Ascending aorta (tissue), 2 donors: ENCODE measurements around the gene TMEM87A. TPM values are rescaled to one million over a fixed set of nuclear protein-coding genes. Genes with fewer than 3 reads are reported as not detected.
"Not testable (repeated sequence)": the region's sequence is repeated elsewhere in the genome, so short reads cannot be mapped to it uniquely, and the experiment has no call there.

Experiments
- DNase-seq, 2 donors: peaks; one replicate each; pipeline ENCODE4 v3.0.0-alpha.2; 2019; ENCODE audit warnings: low spot score in 2 of 2
- H3K27ac ChIP-seq, 2 donors: fragments of 200-600 bp; sonication (generic); one replicate each; pipeline ENCODE4 v1.5.1; 2016 to 2017; ENCODE audit warnings: mild to moderate bottlenecking in 1 of 2
- H3K27me3 ChIP-seq: fragments of 200-600 bp; sonication (generic); one replicate; pipeline ENCODE4 v1.5.1; 2017
- H3K36me3 ChIP-seq, 2 donors: fragments of 200-600 bp; sonication (generic); one replicate each; pipeline ENCODE4 v1.5.1; 2016
- H3K4me1 ChIP-seq, 2 donors: fragments of 200-600 bp; sonication (generic); one replicate each; pipeline ENCODE4 v1.5.1; 2016 to 2017; ENCODE audit warnings: mild to moderate bottlenecking in 1 of 2
- H3K4me3 ChIP-seq, 2 donors: fragments of 200-600 bp; sonication (generic); one replicate each; pipeline ENCODE4 v1.5.1; 2016 to 2017; ENCODE audit warnings: mild to moderate bottlenecking in 1 of 2
- H3K9me3 ChIP-seq, 2 donors: fragments of 200-600 bp; sonication (generic); one replicate each; pipeline ENCODE4 v1.5.1; 2016
- CTCF ChIP-seq, 3 experiments: fragments of 200-600 bp in 2 of 3; fragments of 450-650 bp in 1 of 3; sonication (generic) in 2 of 3; IDR thresholded peaks; one replicate each; pipeline ENCODE4 v1.5.1; 2016 to 2019; ENCODE audit warnings: antibody characterized with exemption in 3 of 3, mild to moderate bottlenecking in 1 of 3, moderate library complexity in 1 of 3
- intact Hi-C: fragments of 100-400 bp; cut with DNase I; formaldehyde crosslinking; loops from one replicate; pipeline ENCODE4 v1.15.1; 2023
- total RNA-seq: library from RNA; depleted of rRNA; stranded (reverse); fragments of >200 nt; gene quantifications from one replicate; pipeline ENCODE4 v1.1.0, GENCODE V29; 2016

The TMEM87A gene
- total RNA-seq, 1 donor from 2014 or later = 25.4 TPM

GRCh38 chr15:42233107-42233506 lies 40.1 kb downstream of the TMEM87A start:
- intact Hi-C loops = no loop called here

GRCh38 chr15:42232606-42233005 lies 40.6 kb downstream of the TMEM87A start:
- no peak for DNase-seq
- Histone ChIP-seq H3K27ac (no peak overlapping the region), H3K4me3 (no peak overlapping the region), H3K27me3 (no peaks in the 10 kb centered on the region), H3K9me3 (no peaks in the 10 kb centered on the region), H3K36me3 (peaks cover 70 to 94% of the 10 kb centered on the region in 2 donors), H3K4me1 (no peaks in the 10 kb centered on the region)
- intact Hi-C loops = no loop called here
- no peak for TF ChIP-seq CTCF (IDR thresholded peaks at IDR 0.05)

More at GRCh38 chr15:42233107-42233506, 40.1 kb downstream of the TMEM87A start:
- no peak overlapping the region for H3K4me3 ChIP-seq
- TF ChIP-seq CTCF (IDR thresholded peaks at IDR 0.05) = no peak
- H3K36me3 ChIP-seq = peaks cover 69 to 89% of the 10 kb centered on the region in 2 donors
- H3K27me3 ChIP-seq = no peaks in the 10 kb centered on the region
- H3K9me3 ChIP-seq = no peaks in the 10 kb centered on the region
- H3K27ac ChIP-seq = no peak overlapping the region
- DNase-seq = no peak
- H3K4me1 ChIP-seq = no peaks in the 10 kb centered on the region

- intact Hi-C loops = no loop called here
- no peaks in the 10 kb centered on the region for H3K27me3 ChIP-seq
- H3K4me1 ChIP-seq = no peaks in the 10 kb centered on the region
- TF ChIP-seq CTCF (IDR thresholded peaks at IDR 0.05) = no peak
- H3K4me3 ChIP-seq = no peak overlapping the region
- peaks cover 74 to 95% of the 10 kb centered on the region in 2 donors for H3K36me3 ChIP-seq
- H3K27ac ChIP-seq = no peak overlapping the region
- DNase-seq = no peak
- H3K9me3 ChIP-seq = no peaks in the 10 kb centered on the region
Observed at GRCh38 chr15:42231088-42231487, 42.1 kb downstream of the TMEM87A start.

GRCh38 chr15:42228981-42229380 lies 44.3 kb downstream of the TMEM87A start:
- intact Hi-C loops = not testable (repeated sequence)

GRCh38 chr15:42228036-42228435 lies 45.2 kb downstream of the TMEM87A start:
- H3K4me1 ChIP-seq = no peaks in the 10 kb centered on the region
- H3K27me3 ChIP-seq = no peaks in the 10 kb centered on the region
- TF ChIP-seq CTCF (IDR thresholded peaks at IDR 0.05) = no peak
- no peaks in the 10 kb centered on the region for H3K9me3 ChIP-seq
- intact Hi-C loops = no loop called here
- no peak overlapping the region for H3K4me3 ChIP-seq
- H3K27ac ChIP-seq = no peak overlapping the region
- peaks cover 56 to 97% of the 10 kb centered on the region in 2 donors for H3K36me3 ChIP-seq
- no peak for DNase-seq

More at GRCh38 chr15:42228981-42229380, 44.3 kb downstream of the TMEM87A start:
- H3K27ac ChIP-seq, H3K4me1 ChIP-seq, DNase-seq, H3K9me3 ChIP-seq, H3K4me3 ChIP-seq, H3K27me3 ChIP-seq: not testable (repeated sequence)
- peaks cover 64 to 95% of the 10 kb centered on the region in 2 donors for H3K36me3 ChIP-seq

GRCh38 chr15:42226648-42227047 lies 46.6 kb downstream of the TMEM87A start:
- intact Hi-C loops = no loop called here
- Histone ChIP-seq H3K36me3 (peaks cover 48 to 96% of the 10 kb centered on the region in 2 donors), H3K9me3 (no peaks in the 10 kb centered on the region)

More at GRCh38 chr15:42226648-42227047, 46.6 kb downstream of the TMEM87A start:
- Histone ChIP-seq H3K27ac (no peak overlapping the region), H3K27me3 (no peaks in the 10 kb centered on the region), H3K4me3 (no peak overlapping the region), H3K4me1 (no peaks in the 10 kb centered on the region)
- no peak for DNase-seq
- TF ChIP-seq CTCF (IDR thresholded peaks at IDR 0.05) = no peak
